C4-2B (cell line): Measurements from ENCODE around the gene MGRN1.

ENCODE experiments used
- ZFX ChIP-seq: fragments of 450-650 bp; IDR thresholded peaks from 2 replicates; pipeline ENCODE4 v1.6.1; 2017
- TF ChIP-seq, protein P1 (sequence below): fragments of 450-650 bp; conservative IDR thresholded peaks from 2 replicates; pipeline ENCODE4 v1.5.1; 2017; ENCODE audit warnings: mild to moderate bottlenecking

DNA sequence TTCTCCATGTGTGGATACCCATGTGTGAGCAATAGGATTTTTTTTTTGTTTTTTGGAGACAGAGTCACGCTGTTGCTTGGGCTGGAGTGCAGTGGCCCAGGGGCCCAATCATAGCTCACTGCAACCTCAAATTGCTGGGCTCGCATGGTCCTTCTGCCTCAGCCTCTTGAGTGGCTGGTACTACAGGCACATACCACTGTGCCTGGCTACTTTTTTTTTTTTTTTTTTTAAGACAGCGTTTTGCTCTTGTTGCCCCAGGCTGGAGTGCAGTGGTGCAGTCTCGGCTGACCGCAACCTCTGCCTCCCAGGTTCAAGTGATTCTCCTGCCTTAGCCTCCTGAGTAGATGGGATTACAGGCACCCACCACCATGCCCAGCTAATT is 16.7 kb downstream of the MGRN1 start:
- TF ChIP-seq, protein P1, sequence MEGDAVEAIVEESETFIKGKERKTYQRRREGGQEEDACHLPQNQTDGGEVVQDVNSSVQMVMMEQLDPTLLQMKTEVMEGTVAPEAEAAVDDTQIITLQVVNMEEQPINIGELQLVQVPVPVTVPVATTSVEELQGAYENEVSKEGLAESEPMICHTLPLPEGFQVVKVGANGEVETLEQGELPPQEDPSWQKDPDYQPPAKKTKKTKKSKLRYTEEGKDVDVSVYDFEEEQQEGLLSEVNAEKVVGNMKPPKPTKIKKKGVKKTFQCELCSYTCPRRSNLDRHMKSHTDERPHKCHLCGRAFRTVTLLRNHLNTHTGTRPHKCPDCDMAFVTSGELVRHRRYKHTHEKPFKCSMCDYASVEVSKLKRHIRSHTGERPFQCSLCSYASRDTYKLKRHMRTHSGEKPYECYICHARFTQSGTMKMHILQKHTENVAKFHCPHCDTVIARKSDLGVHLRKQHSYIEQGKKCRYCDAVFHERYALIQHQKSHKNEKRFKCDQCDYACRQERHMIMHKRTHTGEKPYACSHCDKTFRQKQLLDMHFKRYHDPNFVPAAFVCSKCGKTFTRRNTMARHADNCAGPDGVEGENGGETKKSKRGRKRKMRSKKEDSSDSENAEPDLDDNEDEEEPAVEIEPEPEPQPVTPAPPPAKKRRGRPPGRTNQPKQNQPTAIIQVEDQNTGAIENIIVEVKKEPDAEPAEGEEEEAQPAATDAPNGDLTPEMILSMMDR, result no peak
- TF ChIP-seq ZFX, result no peak
